LoVo (cell line): ENCODE measurements around the gene SQSTM1.
"Not testable (repeated sequence)": the region's sequence is repeated elsewhere in the genome, so short reads cannot be mapped to it uniquely, and the experiment has no call there.

Experiments
- DNase-seq: peaks from one replicate; pipeline ENCODE4 v3.0.0-alpha.2; 2016; ENCODE audit warnings: low spot score

SQSTM1 gene

DNA sequence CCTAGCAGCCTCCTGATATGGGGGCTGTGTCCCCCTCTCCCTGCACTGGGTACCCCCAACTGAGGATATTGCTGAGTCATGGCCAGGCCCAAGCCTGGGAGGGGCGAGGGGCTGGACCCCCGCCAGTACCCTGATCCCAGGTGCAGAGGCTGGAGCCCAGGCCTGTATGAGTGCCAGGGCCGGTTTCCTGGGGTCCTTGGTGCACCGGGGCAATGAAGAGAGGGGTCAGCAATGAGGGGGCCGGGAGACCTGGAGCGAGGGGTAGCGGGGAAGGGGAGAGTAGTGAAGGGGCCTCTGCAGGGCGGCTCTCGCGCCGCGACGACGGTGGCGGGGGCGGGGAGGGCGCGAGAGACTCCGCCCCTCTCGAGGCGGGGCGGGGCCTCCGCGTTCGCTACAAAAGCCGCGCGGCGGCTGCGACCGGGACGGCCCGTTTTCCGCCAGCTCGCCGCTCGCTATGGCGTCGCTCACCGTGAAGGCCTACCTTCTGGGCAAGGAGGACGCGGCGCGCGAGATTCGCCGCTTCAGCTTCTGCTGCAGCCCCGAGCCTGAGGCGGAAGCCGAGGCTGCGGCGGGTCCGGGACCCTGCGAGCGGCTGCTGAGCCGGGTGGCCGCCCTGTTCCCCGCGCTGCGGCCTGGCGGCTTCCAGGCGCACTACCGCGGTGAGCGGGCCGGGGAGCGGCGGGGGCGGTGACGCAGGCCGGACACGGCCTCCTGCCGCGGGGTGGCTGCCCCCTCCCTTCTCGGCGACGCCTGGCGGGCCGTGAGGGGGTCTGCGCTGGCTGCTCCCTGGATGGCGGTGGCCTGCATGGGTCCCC lies at the start of gene SQSTM1:
SQSTM1 (plus strand) TSS at position 423 of the 815 bp plus-strand sequence; CDS start at position 455, 32 bp downstream.
- peak; percentile 81 for DNase-seq

GRCh38 chr5:179771311-179771895 lies 49.3 kb upstream of the SQSTM1 start:
- no peak for DNase-seq

DNA sequence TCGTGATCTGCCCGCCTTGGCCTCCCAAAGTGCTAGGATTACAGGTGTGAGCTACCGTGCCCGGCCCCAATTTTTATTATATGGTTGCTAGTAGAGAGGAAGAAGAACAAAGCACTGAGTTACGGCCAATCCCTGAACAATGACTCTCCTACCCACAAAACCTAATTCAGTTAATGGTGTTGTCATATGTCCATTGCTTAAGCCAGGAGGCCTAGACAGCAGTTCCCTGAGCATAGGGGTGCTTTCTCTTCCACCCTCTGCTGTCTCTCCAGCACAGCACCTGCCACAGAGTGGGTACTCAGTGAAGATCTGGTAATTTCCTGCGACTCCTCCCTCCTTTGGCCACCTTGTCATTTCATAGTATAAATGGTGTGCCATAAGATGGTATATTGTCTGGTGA lies 48.4 kb upstream of the SQSTM1 start:
- no peak for DNase-seq

DNA sequence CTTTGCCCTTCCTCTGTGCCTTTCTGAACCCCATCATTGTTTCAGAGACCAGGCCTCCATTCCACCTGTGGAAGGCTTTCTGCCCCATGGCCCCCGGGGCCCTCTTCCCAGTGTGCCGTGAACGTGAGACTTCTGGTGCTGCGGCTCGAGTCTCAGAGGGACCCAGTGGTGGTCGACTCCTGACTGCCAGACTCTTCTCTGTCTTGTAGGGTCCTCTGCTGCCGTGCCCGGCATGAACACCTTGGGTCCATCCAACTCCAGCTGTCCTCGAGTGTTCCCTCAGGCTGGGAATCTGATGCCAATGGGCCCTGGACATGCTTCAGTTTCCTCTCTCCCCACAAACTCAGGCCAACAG lies 47.0 kb upstream of the SQSTM1 start:
- no peak for DNase-seq

- DNase-seq, result no peak
Measured at GRCh38 chr5:179774442-179774841, 46.3 kb upstream of the SQSTM1 start.

DNA sequence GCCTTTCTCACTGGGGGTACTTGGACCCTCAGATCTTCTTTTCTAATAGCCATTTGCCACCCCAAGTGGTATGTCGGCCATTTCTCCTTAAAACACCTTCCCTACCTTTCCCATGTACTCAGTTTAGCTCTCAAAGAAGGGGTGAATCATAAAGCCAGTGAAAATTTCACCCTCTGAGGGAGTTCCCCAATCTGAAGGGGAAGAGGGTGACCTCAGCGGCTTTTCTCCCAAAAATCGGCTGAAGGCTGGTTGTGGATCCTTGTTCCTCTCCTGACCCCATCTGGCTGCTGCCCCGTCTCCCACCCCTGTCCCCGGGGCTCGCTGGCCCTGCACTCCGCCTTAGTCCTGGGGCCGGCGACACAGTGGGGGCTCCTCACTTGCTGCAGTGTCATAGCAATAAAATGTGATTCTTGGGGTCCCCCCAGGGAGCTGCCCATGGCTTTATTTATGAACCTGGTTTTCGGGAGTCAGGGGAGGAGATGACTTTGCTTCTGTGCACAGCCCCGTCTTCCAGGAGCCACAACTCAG lies 44.2 kb upstream of the SQSTM1 start:
- no peak for DNase-seq

DNA sequence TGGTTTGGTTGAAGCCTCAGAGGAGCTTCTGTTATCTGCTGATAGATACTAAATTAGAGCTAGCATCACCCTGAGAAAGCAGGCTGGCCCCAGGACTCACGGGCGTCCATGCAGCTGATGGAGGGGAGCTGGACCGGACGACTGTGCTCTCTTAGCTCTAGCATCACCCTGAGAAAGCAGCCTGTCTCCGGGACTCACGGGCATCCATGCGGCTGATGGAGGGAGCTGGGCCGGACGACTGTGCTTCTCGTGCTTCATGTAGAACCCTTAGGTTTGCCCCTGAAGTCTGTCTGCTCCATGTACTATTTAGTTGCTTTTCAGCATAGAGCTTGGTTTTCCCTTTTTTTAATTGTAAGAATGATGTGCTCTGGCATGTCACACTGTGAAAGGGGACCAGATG lies 43.2 kb upstream of the SQSTM1 start:
- DNase-seq, result no peak

DNA sequence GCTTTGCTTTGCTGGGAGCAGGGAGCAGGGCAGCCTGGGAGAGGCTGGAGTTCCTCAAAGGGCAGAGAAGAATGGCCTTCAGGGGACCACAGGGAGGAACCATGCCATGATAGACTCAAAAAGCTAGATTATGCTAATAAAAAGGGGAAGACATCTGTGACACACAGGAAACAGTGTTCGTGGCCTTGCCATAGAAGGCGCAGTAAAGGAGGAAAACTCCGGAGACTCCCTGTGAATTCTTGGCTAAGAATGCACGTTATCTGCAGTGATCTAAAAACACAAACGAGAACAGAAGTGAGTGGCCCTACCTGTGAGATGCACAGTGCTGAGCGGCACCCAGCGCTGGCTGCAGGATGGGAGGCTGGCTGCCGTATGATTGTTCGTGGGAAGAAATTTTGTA lies 42.8 kb upstream of the SQSTM1 start:
- DNase-seq, result no peak

GRCh38 chr5:179778591-179778990 lies 42.1 kb upstream of the SQSTM1 start:
- no peak for DNase-seq

DNA sequence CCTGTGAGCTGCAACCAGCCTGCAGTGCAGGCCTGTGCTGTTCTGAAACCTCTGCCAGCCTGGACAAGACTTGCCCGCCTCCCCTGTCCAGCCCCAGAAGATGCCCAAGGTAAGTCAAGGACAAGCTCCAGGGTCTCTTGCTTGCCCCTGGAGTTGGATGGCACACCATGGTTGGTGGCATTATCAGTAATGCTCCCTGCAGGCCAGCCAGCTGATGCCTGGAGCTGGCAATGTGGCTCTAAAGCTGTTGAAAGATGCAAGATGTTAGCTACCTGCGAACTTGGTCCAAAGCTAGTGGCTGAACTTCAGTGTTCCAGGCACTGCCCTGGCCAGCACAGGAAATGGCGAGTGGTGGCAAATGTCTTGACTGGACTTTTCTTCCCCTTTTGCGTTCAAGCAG lies 40.9 kb upstream of the SQSTM1 start:
- no peak for DNase-seq

DNA sequence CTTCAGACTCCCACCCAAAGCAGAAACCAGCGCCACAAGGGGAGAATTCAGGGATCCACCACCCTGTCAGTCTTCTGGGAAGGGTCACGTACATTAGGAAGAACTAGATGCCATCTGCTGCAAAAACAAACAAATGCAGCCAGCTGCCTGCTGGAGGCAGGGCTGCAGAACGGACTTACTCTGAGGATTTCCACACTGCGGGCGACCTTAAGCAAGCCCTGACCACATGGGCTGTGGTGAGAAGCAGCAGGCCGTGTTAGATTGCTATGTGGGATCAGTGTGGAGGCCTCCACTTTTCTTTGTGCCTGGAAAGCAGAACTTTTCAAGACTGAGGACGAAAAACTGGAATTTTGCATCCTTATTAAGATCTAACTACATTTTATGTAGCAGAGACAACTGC lies 40.3 kb upstream of the SQSTM1 start:
- DNase-seq, result no peak

GRCh38 chr5:179781846-179782245 lies 38.9 kb upstream of the SQSTM1 start:
- DNase-seq, result no peak

DNA sequence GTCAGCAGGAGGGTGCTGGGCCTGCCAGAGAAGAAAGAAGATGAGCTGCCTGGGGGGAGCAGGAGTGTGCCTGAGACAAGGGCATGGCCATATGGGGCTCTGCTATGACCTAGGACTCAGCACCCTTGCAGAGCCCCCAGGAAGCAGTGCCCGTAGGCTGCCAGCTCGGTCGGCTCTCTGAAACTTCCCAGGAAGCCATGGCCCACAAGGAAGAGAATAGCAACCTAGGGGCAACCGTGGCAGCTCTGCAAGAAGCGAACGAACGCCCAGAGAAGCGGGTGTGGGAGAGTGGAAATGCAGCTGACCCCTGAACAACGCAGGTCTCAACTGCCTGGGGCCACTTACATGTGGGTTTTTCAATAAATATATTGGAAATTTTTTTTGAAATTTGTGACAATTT lies 37.6 kb upstream of the SQSTM1 start:
- DNase-seq, result no peak

GRCh38 chr5:179786861-179787260 lies 33.8 kb upstream of the SQSTM1 start:
- no peak for DNase-seq

GRCh38 chr5:179788193-179788854 lies 32.4 kb upstream of the SQSTM1 start:
- DNase-seq, result no peak

GRCh38 chr5:179789278-179789677 lies 31.4 kb upstream of the SQSTM1 start:
- DNase-seq, result not testable (repeated sequence)

GRCh38 chr5:179791881-179792611 lies 28.7 kb upstream of the SQSTM1 start:
- no peak for DNase-seq

- no peak for DNase-seq
Measured at GRCh38 chr5:179792612-179793467, 27.9 kb upstream of the SQSTM1 start.

- DNase-seq, result no peak
Measured at GRCh38 chr5:179793468-179794139, 27.1 kb upstream of the SQSTM1 start, which contains the start of gene LTC4S. TSS of gene LTC4S (plus strand) at chr5:179793986. CDS start at chr5:179794081, 95 bp downstream.

GRCh38 chr5:179794171-179794570 lies 26.5 kb upstream of the SQSTM1 start:
- no peak for DNase-seq

DNA sequence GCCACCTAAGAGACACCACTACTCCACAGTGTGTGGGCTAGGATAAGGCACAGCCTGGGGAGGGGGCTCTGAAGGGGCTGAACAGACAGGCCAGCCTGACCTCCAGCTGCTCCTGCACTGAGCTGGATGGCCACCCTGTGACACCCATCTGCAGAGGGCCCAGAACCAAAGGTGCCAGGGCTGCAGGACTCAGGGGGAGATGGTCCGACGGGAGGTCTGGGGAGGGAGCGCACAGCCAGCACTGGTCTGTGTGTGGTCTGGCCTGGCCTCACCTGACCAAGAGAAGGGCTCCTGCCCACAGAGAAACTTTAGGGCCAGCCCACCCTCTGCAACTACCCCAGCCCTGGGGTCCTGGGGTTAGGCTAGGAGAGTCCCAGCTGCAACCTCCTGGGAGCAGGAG lies 26.1 kb upstream of the SQSTM1 start:
- no peak for DNase-seq
